HepG2 (cell line): ENCODE measurements around the gene PDE3B. TPM values are rescaled to one million over a fixed set of nuclear protein-coding genes. Genes with fewer than 3 reads are reported as not detected.
A peak's percentile ranks its signal among the peaks of the same experiment; 100 is the strongest.

Experiments used
- BATF2 ChIP-seq: sonication (generic); formaldehyde crosslinking; IDR thresholded peaks from 2 replicates; pipeline ENCODE4 v1.8.0; 2022; ENCODE audit warnings: mild to moderate bottlenecking, missing genetic modification reagents, moderate library complexity
- BCL6 ChIP-seq: IDR thresholded peaks from 2 replicates; pipeline ENCODE4 v1.6.1; 2016; ENCODE audit warnings: missing genetic modification reagents, missing compliant biosample characterization
- CENPT ChIP-seq: sonication (generic); formaldehyde crosslinking; IDR thresholded peaks from 2 replicates; pipeline ENCODE4 v1.8.0; 2022; ENCODE audit warnings: low read depth, mild to moderate bottlenecking, moderate library complexity, missing genetic modification reagents
- ELK4 ChIP-seq: sonication (generic); formaldehyde crosslinking; IDR thresholded peaks from 2 replicates; pipeline ENCODE4 v1.9.0; 2021; ENCODE audit warnings: missing genetic modification reagents, borderline replicate concordance
- FOXA3 ChIP-seq: IDR thresholded peaks from 2 replicates; pipeline ENCODE4 v1.6.1; 2016; ENCODE audit warnings: missing genetic modification reagents, missing compliant biosample characterization
- KDM3A ChIP-seq: IDR thresholded peaks from 2 replicates; pipeline ENCODE4 v1.6.1; 2018; ENCODE audit warnings: low read depth, missing compliant biosample characterization
- NFATC3 ChIP-seq: sonication (generic); formaldehyde crosslinking; IDR thresholded peaks from 2 replicates; pipeline ENCODE4 v1.5.1; 2020; ENCODE audit warnings: mild to moderate bottlenecking, missing genetic modification reagents
- NR2F2 ChIP-seq: IDR thresholded peaks from 2 replicates; pipeline ENCODE4 v1.6.1; 2012; ENCODE audit warnings: low read depth, inconsistent platforms, borderline replicate concordance
- POLR2AphosphoS5 ChIP-seq: IDR thresholded peaks from 2 replicates; pipeline ENCODE4 v1.6.1; 2012; ENCODE audit warnings: low read depth, low read length
- RARA ChIP-seq: IDR thresholded peaks from 2 replicates; pipeline ENCODE4 v1.6.1; 2016; ENCODE audit warnings: missing genetic modification reagents, missing compliant biosample characterization
- SOX6 ChIP-seq, 2 experiments: fragments of 450-650 bp in 1 of 2; sonication (generic) in 1 of 2; formaldehyde crosslinking in 1 of 2; IDR thresholded peaks; 2 replicates each; pipeline versions ENCODE4 v1.4.0 to v1.6.1; 2017 to 2020; ENCODE audit warnings: antibody characterized with exemption in 1 of 2, mild to moderate bottlenecking in 1 of 2, missing genetic modification reagents in 1 of 2
- TIGD3 ChIP-seq: sonication (generic); formaldehyde crosslinking; IDR thresholded peaks from 2 replicates; pipeline ENCODE4 v1.5.1; 2020; ENCODE audit warnings: mild to moderate bottlenecking, missing genetic modification reagents, borderline replicate concordance
- ZBTB14 ChIP-seq: sonication (generic); formaldehyde crosslinking; IDR thresholded peaks from 2 replicates; pipeline ENCODE4 v1.4.0; 2020; ENCODE audit warnings: missing genetic modification reagents
- ZNF367 ChIP-seq: sonication (generic); formaldehyde crosslinking; IDR thresholded peaks from 2 replicates; pipeline ENCODE4 v1.4.0; 2020; ENCODE audit warnings: missing genetic modification reagents, borderline replicate concordance
- ZNF44 ChIP-seq: sonication (generic); formaldehyde crosslinking; IDR thresholded peaks from 2 replicates; pipeline ENCODE4 v1.5.1; 2020; ENCODE audit warnings: mild to moderate bottlenecking, missing genetic modification reagents
- ZNF609 ChIP-seq: sonication (generic); formaldehyde crosslinking; IDR thresholded peaks from 2 replicates; pipeline ENCODE4 v1.4.0; 2020; ENCODE audit warnings: mild to moderate bottlenecking, missing genetic modification reagents, borderline replicate concordance
- ZNF788 ChIP-seq: sonication (generic); formaldehyde crosslinking; IDR thresholded peaks from 2 replicates; pipeline ENCODE4 v1.5.0; 2020; ENCODE audit warnings: mild to moderate bottlenecking, missing genetic modification reagents, borderline replicate concordance
- ZNF878 ChIP-seq: sonication (generic); formaldehyde crosslinking; IDR thresholded peaks from 2 replicates; pipeline ENCODE4 v1.8.1; 2023; ENCODE audit warnings: mild to moderate bottlenecking, missing genetic modification reagents, moderate library complexity
- polyA plus RNA-seq, 8 experiments: library from polyadenylated mRNA; depleted of rRNA in 3 of 8; stranded (reverse) in 7 of 8; unstranded in 1 of 8; fragments of >200 nt; fragmentation: Illumina TruSeq in 4 of 8; extraction: Trizol in 4 of 8; gene quantifications; 2 replicates each; pipeline versions ENCODE4 v1.2.1 to v1.2.3, GENCODE V29; 2011 to 2016; ENCODE audit warnings: low read depth in 4 of 8, missing spikeins in 1 of 8, mixed read lengths in 1 of 8; ENCODE audit not compliant: insufficient read depth in 1 of 8
- total RNA-seq, 5 experiments: library from RNA; depleted of rRNA; stranded (reverse); fragments of >200 nt; fragmentation: Illumina TruSeq; extraction: Trizol; gene quantifications; 2 replicates each; pipeline ENCODE4 v1.2.3, GENCODE V29; 2016; ENCODE audit warnings: low read depth in 1 of 5

The PDE3B gene
- total and polyA plus RNA-seq, 2 of the 13 experiments (the other 11 are each of a cell fraction or from before 2014, with no cell fraction given): 14.1 to 26.5 TPM

- TF ChIP-seq FOXA3 (CRISPR knock-in tag): 0 out of 2 replicates have a peak, but pooled peaks have one; percentile 18
- TF ChIP-seq KDM3A: no peak
- TF ChIP-seq RARA (CRISPR knock-in tag): peak; percentile 57; the same call in 1 of the 2 replicates
- no peak for TF ChIP-seq ZNF44
- no peak for TF ChIP-seq TIGD3 (CRISPR knock-in tag)
- peak; percentile 51; the same call in 1 of the 2 replicates for TF ChIP-seq ZNF609
- no peak for TF ChIP-seq SOX6 (IDR thresholded peaks at IDR 0.05)
- peak; percentile 36; the same call in 1 of the 2 replicates for TF ChIP-seq SOX6 (CRISPR knock-in tag; IDR thresholded peaks at IDR 0.05)
- TF ChIP-seq NR2F2: 0 out of 2 replicates have a peak, but pooled peaks have one; percentile 10
- no peak for TF ChIP-seq NFATC3 (CRISPR knock-in tag)
- peak; percentile 67 for TF ChIP-seq BCL6
- TF ChIP-seq ZBTB14: no peak
- TF ChIP-seq BATF2: no peak
- no peak for TF ChIP-seq ELK4 (CRISPR knock-in tag)
- no peak for TF ChIP-seq CENPT
- no peak for TF ChIP-seq POLR2AphosphoS5
- no peak for TF ChIP-seq ZNF878 (CRISPR knock-in tag)
- TF ChIP-seq ZNF788: no peak
- no peak for TF ChIP-seq ZNF367 (CRISPR knock-in tag)
Observed at GRCh38 chr11:14886513-14886912, 242.9 kb downstream of the PDE3B start (continued).
